ENCODE measurements around the gene ITPK1. TPM values are rescaled to one million over a fixed set of nuclear protein-coding genes. Genes with fewer than 3 reads are reported as not detected.

The ITPK1 gene
- polyA plus RNA-seq, 1 of the 3 experiments (the other 2 are of a cell fraction) = 23.2 TPM

GRCh38 chr14:93032421-93032936 is 83.2 kb downstream of the ITPK1 start:
- Histone ChIP-seq H3K9me3 (no peaks in the 10 kb centered on the region), H3K9ac (no peak overlapping the region), H3K4me1 (ENCODE audit: control insufficient read depth in 1 of 2, insufficient read depth in 2 of 2, low read depth in 1 of 2, low read length in 1 of 2) (peaks cover 8 to 55% of the 10 kb centered on the region in 2 experiments; a peak in 2 of 4 replicates), H3K79me2 (ENCODE audit: insufficient read depth) (no peaks in the 10 kb centered on the region), H3K4me2 (no peak overlapping the region), H3K27ac (ENCODE audit: low read depth in 2 of 2, low read length in 1 of 2) (no peak overlapping the region; a peak in 1 of 4 replicates), H3K9me2 (no peaks in the 10 kb centered on the region), H3K36me3 (replicated peaks in 1 of 2; ENCODE audit: control insufficient read depth in 1 of 2, insufficient read depth in 2 of 2, low read length in 1 of 2) (no peaks in the 10 kb centered on the region), H3F3A (replicated peaks; ENCODE audit: insufficient read depth) (no peaks in the 10 kb centered on the region), H4K20me1 (ENCODE audit: insufficient read depth) (0 out of 2 replicates have a peak, but pooled peaks cover 5% of the 10 kb centered on the region), H3K27me3 (ENCODE audit: insufficient read depth) (no peaks in the 10 kb centered on the region), H2AFZ (ENCODE audit: low read depth) (no peak overlapping the region), H3K4me3 (ENCODE audit: low read depth in 2 of 2, low read length in 1 of 2) (no peak overlapping the region)
- DNase-seq = no peak
- ChIA-PET POLR2A (no interaction called here), CTCF (interaction anchor here (0.6 to 2.8 kb wide), 5 partner anchors 9 to 81 kb away, joined by 3 to 13 read pairs (median 8); no protein-coding TSS in a partner anchor)
- TF ChIP-seq ELF1 (IDR thresholded peaks at IDR 0.05) (no peak), MXI1 (IDR thresholded peaks at IDR 0.05; ENCODE audit: low read depth, low read length) (no peak), TCF12 (IDR thresholded peaks at IDR 0.05) (no peak), USF1 (IDR thresholded peaks at IDR 0.05; ENCODE audit: borderline replicate concordance, low read depth) (no peak), RCOR1 (IDR thresholded peaks at IDR 0.05; ENCODE audit: low read length) (no peak), TAF1 (IDR thresholded peaks at IDR 0.05; ENCODE audit: borderline replicate concordance, low read depth, low read length) (no peak), NRF1 (IDR thresholded peaks at IDR 0.05; ENCODE audit: low read depth, low read length) (no peak), CHD2 (IDR thresholded peaks at IDR 0.05; ENCODE audit: low read length, partially characterized antibody) (no peak)
- TF ChIP-seq, protein P1, sequence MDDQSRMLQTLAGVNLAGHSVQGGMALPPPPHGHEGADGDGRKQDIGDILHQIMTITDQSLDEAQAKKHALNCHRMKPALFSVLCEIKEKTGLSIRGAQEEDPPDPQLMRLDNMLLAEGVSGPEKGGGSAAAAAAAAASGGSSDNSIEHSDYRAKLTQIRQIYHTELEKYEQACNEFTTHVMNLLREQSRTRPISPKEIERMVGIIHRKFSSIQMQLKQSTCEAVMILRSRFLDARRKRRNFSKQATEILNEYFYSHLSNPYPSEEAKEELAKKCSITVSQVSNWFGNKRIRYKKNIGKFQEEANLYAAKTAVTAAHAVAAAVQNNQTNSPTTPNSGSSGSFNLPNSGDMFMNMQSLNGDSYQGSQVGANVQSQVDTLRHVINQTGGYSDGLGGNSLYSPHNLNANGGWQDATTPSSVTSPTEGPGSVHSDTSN (IDR thresholded peaks at IDR 0.05) = no peak
- TF ChIP-seq, protein P2, sequence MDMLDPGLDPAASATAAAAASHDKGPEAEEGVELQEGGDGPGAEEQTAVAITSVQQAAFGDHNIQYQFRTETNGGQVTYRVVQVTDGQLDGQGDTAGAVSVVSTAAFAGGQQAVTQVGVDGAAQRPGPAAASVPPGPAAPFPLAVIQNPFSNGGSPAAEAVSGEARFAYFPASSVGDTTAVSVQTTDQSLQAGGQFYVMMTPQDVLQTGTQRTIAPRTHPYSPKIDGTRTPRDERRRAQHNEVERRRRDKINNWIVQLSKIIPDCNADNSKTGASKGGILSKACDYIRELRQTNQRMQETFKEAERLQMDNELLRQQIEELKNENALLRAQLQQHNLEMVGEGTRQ (IDR thresholded peaks at IDR 0.05; ENCODE audit: borderline replicate concordance, low read depth, low read length) = no peak
- WGBS (ENCODE audit: low lambda C conversion rate) = 81% methylated on average over 7 of the region's 11 CpGs

DNA sequence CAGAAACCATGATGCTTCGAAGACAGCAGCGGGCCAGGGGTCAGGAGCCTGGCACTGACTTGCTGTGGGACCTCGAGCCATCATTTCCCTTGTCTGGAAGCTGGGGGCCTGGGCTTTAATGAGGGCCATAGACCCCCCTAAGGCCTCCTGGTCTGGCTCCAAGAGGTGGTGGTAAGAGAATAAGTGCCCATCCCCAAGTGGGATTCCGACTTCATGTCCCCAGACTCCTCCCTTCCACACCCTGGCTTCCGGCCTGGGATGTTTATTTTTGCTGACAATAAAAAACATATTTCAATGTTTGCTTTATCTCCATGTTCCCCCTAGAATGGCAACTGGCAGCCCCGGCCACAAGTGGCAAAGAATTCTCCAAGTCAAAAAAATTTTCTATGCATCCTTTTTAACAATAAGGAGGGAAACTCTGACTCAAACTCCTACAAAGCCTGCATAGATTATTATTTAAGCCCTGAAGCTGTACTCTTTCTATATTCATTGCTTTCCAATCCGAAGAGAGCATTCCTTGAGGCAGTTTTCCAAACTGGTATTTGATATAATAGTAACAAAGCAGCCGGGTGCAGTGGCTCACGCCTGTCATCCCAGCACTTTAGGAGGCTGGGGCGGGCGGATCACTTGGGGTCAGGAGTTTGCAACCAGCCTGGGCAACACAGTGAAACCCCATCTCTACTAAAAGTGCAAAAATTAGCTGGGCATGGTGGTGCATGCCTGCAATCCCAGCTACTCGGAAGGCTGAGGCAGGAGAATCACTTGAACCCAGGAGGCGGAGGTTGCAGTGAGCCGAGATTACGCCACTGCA is 84.0 kb downstream of the ITPK1 start:
- no peaks in the 10 kb centered on the region for H3K9me2 ChIP-seq
- no peaks in the 10 kb centered on the region for H3K27me3 ChIP-seq (ENCODE audit: insufficient read depth)
- CTCF ChIA-PET = interaction anchor here (0.6 to 2.3 kb wide), 4 partner anchors 8 to 81 kb away, joined by 3 to 13 read pairs (median 6); no protein-coding TSS in a partner anchor
- no peaks in the 10 kb centered on the region for H3K79me2 ChIP-seq (ENCODE audit: insufficient read depth)
- no peak overlapping the region for H3K9ac ChIP-seq
- 88% methylated on average over 15 of the region's 15 CpGs for WGBS (ENCODE audit: low lambda C conversion rate)
- no peak overlapping the region for H3K4me3 ChIP-seq (ENCODE audit: low read depth in 2 of 2, low read length in 1 of 2)
- H3K9me3 ChIP-seq = no peaks in the 10 kb centered on the region
- H3K27ac ChIP-seq (ENCODE audit: low read depth in 2 of 2, low read length in 1 of 2) = no peak overlapping the region
- no peak for TF ChIP-seq GABPA (IDR thresholded peaks at IDR 0.05; ENCODE audit: low read depth)
- H3F3A ChIP-seq (replicated peaks; ENCODE audit: insufficient read depth) = no peaks in the 10 kb centered on the region
- DNase-seq = no peak
- 0 out of 2 replicates have a peak, but pooled peaks cover 5% of the 10 kb centered on the region for H4K20me1 ChIP-seq (ENCODE audit: insufficient read depth)
- POLR2A ChIA-PET = no interaction called here
- no peaks in the 10 kb centered on the region for H3K36me3 ChIP-seq (replicated peaks in 1 of 2; ENCODE audit: control insufficient read depth in 1 of 2, insufficient read depth in 2 of 2, low read length in 1 of 2)
- H3K4me1 ChIP-seq (ENCODE audit: control insufficient read depth in 1 of 2, insufficient read depth in 2 of 2, low read depth in 1 of 2, low read length in 1 of 2) = peaks cover 4 to 47% of the 10 kb centered on the region in 2 experiments; a peak in 2 of 4 replicates
- H3K4me2 ChIP-seq = no peak overlapping the region
- H2AFZ ChIP-seq (ENCODE audit: low read depth) = no peak overlapping the region

Measured in SK-N-SH (cell line).